Dermis blood vessel endothelial cell (primary cell): ENCODE data around the gene SHANK2. TPM values are rescaled to one million over a fixed set of nuclear protein-coding genes. Genes with fewer than 3 reads are reported as not detected.
A peak's percentile ranks its signal among the peaks of the same experiment; 100 is the strongest.

ENCODE experiments used
- DNase-seq: peaks from one replicate; pipeline ENCODE4 v3.0.0; 2010
- total RNA-seq: library from RNA; depleted of rRNA; stranded (reverse); fragments of >200 nt; gene quantifications from 2 replicates; pipeline ENCODE4 v1.2.3, GENCODE V29; 2014

SHANK2 gene
- total RNA-seq, 1 donor from 2014 or later, result 0.68 TPM

GRCh38 chr11:71268706-71269321 lies 16.4 kb upstream of the SHANK2 start:
- no peak for DNase-seq

- no peak for DNase-seq
Measured at GRCh38 chr11:71267807-71268421, 15.5 kb upstream of the SHANK2 start.

GRCh38 chr11:71266114-71266833 lies 13.9 kb upstream of the SHANK2 start:
- DNase-seq, result no peak

- DNase-seq, result no peak
Measured at GRCh38 chr11:71265559-71266092, 13.2 kb upstream of the SHANK2 start.

GRCh38 chr11:71263386-71263785 lies 11.0 kb upstream of the SHANK2 start:
- no peak for DNase-seq

GRCh38 chr11:71255800-71256479 lies 3.6 kb upstream of the SHANK2 start:
- DNase-seq, result no peak

- no peak for DNase-seq
Measured at GRCh38 chr11:71255323-71255722, 2.9 kb upstream of the SHANK2 start.

- no peak for DNase-seq
Measured at GRCh38 chr11:71253794-71254193, 1.4 kb upstream of the SHANK2 start.

GRCh38 chr11:71252770-71253730 lies 673 bp upstream of the SHANK2 start:
- peak; percentile 3 for DNase-seq

- no peak for DNase-seq
Measured at GRCh38 chr11:71251761-71252268, 562 bp downstream of the SHANK2 start.

- no peak for DNase-seq
Measured at GRCh38 chr11:71251151-71251721, 1.1 kb downstream of the SHANK2 start.

GRCh38 chr11:71250523-71251150 lies 1.7 kb downstream of the SHANK2 start:
- DNase-seq, result no peak

- DNase-seq, result no peak
Measured at GRCh38 chr11:71249301-71249700, 3.1 kb downstream of the SHANK2 start.

GRCh38 chr11:71248656-71249055 lies 3.7 kb downstream of the SHANK2 start:
- no peak for DNase-seq

GRCh38 chr11:71248251-71248570 lies 4.2 kb downstream of the SHANK2 start:
- no peak for DNase-seq

GRCh38 chr11:71247551-71248250 lies 4.7 kb downstream of the SHANK2 start:
- no peak for DNase-seq

GRCh38 chr11:71246559-71246958 lies 5.8 kb downstream of the SHANK2 start:
- DNase-seq, result no peak

- no peak for DNase-seq
Measured at GRCh38 chr11:71245601-71246391, 6.6 kb downstream of the SHANK2 start.

GRCh38 chr11:71244116-71244810 lies 8.1 kb downstream of the SHANK2 start:
- DNase-seq, result no peak
